DOHH2 (cell line): ENCODE measurements around the gene PLCB4.

ENCODE experiments used
- CTCF ChIP-seq: fragments of 200-600 bp; sonication (generic); IDR thresholded peaks from one replicate; pipeline ENCODE4 v1.5.1; 2014; ENCODE audit warnings: antibody characterized with exemption, mild to moderate bottlenecking, low read depth, low read length; ENCODE audit not compliant: poor library complexity, severe bottlenecking
- EZH2phosphoT487 ChIP-seq: fragments of 200-600 bp; sonication (generic); IDR thresholded peaks from 2 replicates; pipeline ENCODE4 v1.6.1; 2017; ENCODE audit warnings: borderline replicate concordance, mild to moderate bottlenecking, antibody characterized with exemption, low read length, moderate library complexity, mixed read lengths

GRCh38 chr20:9506280-9506821 lies 437.5 kb downstream of the PLCB4 start:
- no peak for TF ChIP-seq CTCF
- TF ChIP-seq EZH2phosphoT487: no peak
